Cardiac fibroblast (primary cell): ENCODE measurements around the gene SLC46A1.

ENCODE experiments used
- DNase-seq, 2 donors: peaks; one replicate each; pipeline versions ENCODE4 v3.0.0 to v3.0.0-alpha.2; 2010; ENCODE audit warnings: low read depth in 2 of 2
- H3K4me3 ChIP-seq, 2 donors: replicated peaks in 1 of 2; 1 replicate in 1 of 2; 2 replicates in 1 of 2; pipeline ENCODE4 v1.5.1; 2011; ENCODE audit warnings: low read depth in 2 of 2, low read length in 2 of 2, mild to moderate bottlenecking in 2 of 2, moderate library complexity in 1 of 2
- CTCF ChIP-seq: IDR thresholded peaks from one replicate; pipeline ENCODE4 v1.5.1; 2011; ENCODE audit warnings: low read depth, mild to moderate bottlenecking, low read length, inconsistent platforms

Gene SLC46A1

GRCh38 chr17:28346199-28346580 lies 59.8 kb downstream of the SLC46A1 start:
- TF ChIP-seq CTCF: no peak
- DNase-seq: no peak
- no peak overlapping the region for H3K4me3 ChIP-seq

- H3K4me3 ChIP-seq: no peak overlapping the region
- TF ChIP-seq CTCF: no peak
- peak; percentile 15 to 49 for DNase-seq
Measured at GRCh38 chr17:28345419-28346198, 60.4 kb downstream of the SLC46A1 start.
